GM21786 (cell line): ENCODE results near the gene IGFBP1.
"Not testable (repeated sequence)": the region's sequence is repeated elsewhere in the genome, so short reads cannot be mapped to it uniquely, and the experiment has no call there.

Source experiments
- ATAC-seq: cut with Tn5 transposase; IDR thresholded peaks from one replicate; pipeline ENCODE4 v1.9.1; 2021; ENCODE audit not compliant: unreplicated experiment

Gene IGFBP1

DNA sequence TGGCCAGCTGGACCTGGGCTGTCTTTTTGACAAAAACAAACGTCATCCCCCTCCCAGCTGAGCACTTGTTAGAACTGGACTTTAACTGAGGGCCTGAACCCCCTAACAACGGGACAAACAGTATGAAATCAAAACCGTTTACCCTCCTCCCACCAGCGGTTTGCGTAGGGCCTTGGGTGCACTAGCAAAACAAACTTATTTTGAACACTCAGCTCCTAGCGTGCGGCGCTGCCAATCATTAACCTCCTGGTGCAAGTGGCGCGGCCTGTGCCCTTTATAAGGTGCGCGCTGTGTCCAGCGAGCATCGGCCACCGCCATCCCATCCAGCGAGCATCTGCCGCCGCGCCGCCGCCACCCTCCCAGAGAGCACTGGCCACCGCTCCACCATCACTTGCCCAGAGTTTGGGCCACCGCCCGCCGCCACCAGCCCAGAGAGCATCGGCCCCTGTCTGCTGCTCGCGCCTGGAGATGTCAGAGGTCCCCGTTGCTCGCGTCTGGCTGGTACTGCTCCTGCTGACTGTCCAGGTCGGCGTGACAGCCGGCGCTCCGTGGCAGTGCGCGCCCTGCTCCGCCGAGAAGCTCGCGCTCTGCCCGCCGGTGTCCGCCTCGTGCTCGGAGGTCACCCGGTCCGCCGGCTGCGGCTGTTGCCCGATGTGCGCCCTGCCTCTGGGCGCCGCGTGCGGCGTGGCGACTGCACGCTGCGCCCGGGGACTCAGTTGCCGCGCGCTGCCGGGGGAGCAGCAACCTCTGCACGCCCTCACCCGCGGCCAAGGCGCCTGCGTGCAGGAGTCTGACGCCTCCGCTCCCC is at the start of gene IGFBP1:
TSS of gene IGFBP1 (plus strand) at position 304 of the 808 bp plus-strand sequence. CDS start at position 469, 165 bp downstream.
- ATAC-seq = no peak

DNA sequence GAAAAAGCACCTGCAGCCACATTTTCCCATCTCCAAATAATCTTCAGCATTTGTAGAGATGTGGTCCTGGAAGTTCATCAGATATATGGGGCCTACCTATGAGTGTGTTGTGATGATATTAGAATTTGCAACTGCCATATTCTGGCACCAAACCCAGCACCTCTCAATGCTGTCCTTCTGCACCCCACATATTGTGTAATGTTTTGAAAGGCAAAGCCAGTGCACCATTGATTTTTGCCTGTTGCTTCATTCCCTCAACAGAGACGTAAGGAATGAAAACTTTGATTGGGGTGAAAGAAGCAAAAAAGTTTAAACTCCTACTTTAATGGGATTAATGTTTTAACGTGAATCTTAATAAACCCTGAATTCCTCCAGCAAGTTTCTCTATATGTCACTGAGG is 49.4 kb upstream of the IGFBP1 start:
- ATAC-seq = not testable (repeated sequence)

DNA sequence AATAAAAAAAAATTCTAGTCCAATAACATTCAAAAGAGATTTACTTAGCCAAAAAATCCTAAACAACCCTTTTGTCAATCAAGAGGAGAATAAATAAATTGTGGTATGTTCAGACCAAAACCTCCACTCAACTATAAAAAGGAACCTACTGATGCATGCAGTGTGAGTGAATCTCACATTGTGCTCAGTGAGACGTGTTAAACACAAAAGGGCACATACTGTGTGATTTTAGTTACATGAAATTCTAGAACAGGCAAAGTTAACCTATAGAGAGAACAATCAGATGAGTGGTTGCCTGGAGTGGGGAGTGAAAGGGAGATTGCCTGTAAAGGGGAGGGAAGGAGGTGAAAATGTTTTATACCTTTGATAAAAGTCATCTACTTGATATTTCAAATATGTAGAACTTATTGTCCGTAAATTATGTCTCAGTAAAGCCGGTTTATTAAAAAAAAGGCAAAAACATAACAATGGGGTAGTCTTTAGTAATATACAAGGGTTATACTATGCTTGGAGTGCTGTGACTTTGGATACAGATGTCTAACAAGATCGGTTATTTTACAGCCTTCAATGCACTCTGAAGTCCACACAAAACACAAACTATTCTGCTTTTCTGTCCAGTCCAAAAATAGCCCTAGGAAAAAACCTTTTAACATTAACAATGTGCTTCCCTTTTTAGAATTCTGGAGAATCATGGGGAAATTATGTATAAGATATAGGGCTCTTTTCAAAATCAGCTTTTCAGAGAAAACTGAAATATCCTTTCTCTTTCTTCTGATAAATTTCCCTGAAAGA is 46.2 kb upstream of the IGFBP1 start:
- not testable (repeated sequence) for ATAC-seq

DNA sequence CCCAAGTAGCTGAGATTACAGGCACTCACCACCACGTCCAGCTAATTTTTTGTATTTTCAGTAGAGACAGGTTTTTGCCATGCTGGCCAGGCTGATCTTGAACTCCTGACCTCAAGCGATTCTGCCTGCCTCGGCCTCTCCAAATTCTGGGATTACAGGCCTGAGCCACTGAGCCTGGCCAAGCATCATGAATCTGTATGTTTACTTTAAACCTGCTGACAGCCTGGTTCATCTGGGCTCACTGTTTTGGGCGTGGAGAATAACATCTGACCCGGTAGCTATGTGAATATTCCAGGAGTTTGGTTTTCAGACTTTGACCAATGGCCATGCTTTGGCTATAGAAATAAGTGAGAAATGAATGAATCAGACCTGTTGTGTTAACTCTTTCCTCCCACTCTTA is 41.8 kb upstream of the IGFBP1 start:
- not testable (repeated sequence) for ATAC-seq

DNA sequence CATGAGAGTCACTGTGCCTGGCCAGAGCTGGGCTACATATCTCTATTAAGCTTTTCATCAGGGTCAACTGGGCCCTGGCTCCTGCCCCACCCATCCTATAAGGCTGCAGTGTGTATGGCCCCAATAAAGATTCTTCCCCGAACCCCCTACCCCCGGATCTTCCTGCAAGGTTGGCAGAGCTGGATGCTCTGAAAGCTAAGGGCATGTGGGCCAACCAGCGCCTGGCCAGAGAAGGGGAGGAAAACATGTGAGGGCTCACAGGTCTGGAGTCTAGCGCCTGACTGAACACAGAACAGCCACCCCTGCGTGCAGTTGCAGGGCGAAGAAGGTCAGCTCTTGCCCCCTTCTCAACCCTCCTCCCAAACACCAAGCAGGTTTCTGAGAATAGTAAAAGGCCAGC is 39.6 kb upstream of the IGFBP1 start:
- not testable (repeated sequence) for ATAC-seq

DNA sequence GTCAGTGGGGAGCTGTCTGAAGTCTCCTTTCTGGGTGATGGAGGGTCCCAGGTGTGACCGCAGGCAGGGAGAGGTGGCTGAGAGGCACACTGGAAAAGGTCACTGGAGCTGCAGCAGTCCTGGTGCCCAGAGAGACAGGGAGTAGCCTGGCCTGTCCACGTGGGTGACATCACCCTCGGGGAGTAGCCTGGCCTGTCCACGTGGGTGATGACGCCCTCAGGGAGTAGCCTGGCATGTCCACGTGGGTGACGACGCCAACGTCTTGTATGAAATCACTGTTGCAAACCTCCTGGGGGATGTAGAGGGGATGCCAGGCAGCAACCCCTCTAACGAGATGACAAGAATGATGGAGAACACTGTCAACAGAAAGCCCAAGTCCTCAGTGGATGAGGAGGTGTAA is 35.3 kb upstream of the IGFBP1 start:
- ATAC-seq = not testable (repeated sequence)

DNA sequence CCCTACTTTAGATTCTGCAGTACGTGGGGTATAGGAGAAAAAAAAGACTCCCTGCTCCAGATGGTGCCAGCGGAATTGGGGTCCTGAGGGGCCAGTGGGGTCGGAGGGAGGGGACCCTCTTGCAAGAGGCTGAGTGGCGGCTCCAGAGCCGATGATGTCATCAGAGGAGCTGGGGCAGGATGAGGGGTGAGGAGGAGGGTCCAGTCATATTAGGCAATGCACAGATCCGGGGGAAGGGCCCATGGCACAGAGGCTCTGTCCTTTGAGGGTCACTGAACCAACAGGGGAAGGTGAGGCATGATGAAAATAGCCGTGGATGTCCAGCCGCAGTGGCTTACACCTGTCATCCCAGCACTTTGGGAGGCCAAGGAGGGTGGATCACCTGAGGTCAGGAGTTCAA is 34.8 kb upstream of the IGFBP1 start:
- ATAC-seq = not testable (repeated sequence)

DNA sequence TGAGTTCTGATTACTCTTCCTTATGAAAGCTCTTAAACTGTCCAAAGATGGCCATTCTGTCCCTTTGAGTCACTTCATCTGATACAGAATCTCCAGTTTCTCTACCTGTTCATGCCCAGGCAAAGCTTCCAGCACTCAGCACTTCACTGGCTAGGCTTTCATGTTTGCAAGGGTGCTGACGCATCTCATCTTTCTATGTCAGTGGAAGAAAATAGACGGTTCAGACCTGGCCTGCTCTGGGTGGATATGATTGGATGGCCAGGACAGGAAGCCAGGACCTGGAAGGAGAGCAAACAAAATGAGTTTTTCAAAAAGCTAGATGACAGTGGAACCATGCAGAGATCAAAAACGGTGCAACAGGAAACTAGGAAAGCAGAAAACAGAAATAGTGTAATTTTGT is 32.6 kb upstream of the IGFBP1 start:
- ATAC-seq = not testable (repeated sequence)

DNA sequence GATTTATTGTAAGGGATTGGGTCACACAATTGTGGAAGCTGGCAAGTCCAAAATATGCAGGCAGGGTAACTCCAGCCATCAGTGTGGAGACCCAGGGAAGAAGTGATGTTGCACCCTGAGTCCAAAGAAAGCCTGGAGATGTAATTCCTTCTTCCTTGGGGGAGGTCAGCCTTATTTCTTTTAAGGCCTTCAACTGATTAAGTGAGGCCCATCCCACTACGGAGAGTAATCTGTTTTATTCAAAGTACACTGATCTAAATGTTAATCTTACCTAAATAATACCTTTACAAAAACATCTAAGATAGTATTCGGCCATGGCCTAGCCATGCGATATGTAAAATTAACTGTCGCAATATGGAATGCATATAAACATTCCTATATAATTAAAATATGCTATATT is 31.4 kb upstream of the IGFBP1 start:
- ATAC-seq = not testable (repeated sequence)

DNA sequence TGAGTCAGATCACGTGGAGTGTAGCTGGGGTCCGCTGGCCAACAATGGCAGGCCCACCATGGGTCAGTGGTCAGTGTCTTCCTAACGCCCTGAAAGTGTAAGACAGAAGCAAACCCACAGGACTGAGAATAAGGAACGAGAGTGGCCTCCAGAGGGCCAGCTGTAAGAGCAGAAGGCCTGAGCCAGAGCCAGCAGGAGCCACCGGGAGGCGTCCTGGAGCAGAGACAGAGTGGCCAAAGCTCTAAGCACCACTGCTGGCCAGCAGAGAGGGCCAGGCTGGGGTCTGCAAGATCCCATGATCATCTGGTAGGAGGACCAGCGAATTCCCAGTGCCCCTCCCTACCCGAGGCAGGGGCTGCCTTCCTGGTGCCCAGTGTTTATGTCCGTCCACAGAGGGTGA is 24.6 kb upstream of the IGFBP1 start:
- no peak for ATAC-seq

DNA sequence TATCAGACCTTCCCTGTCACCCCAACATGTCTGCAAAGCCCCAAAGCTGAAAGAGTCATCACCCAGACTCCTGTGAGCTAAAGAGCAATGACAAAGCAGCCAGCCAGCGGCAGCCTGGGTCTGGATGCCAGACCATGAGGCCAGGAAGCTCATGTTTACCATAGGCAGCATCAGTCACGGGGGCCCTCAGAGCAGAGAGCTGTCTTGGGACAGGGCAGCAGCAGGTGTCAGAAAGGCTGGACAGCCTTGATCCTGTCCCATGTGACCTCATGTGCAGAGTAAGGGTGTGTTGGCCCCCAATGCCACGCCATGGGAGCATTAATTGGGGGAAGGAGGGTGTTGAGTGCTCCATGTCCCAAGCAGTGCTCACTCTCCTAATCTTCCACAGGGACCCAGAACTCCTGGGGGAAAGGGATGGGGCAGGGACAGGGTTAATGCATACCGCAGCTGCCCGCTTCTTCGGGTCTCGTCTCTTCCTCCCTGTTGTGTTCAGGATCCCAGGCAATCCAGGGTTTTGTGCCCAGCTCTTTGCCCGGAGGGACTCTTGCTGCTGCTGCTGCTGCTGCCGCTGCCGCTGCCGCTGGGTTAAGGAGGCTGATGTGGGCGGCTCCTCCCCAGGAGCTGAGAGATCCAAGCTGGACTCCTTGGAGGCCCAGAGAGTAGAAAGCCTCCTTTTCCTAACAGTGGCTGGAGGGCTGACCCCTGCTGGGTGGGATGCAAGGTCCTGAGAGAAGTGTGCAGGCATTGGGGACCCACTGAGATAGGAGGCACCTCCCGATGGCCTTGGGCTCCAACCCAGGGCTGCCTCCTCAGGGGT is 22.5 kb upstream of the IGFBP1 start:
- no peak for ATAC-seq

DNA sequence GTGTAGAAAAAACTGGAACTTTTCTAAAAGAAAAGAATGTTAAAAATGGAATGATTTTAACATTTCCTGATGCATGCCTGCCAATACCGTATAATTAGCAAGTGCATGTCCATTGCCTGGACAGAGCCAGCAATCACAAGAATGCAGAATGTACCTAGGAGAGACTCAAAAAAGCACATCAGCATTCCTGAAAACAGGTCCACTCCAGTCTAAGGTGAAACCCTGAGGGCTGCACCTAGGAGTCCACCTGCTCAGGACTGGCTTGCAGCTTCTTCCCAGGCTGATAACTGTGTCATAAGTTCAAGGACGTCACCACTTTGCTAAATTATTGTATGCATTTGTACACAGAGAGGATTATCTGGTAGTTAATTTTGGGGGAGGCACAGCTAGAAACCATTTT is 20.8 kb upstream of the IGFBP1 start:
- no peak for ATAC-seq

DNA sequence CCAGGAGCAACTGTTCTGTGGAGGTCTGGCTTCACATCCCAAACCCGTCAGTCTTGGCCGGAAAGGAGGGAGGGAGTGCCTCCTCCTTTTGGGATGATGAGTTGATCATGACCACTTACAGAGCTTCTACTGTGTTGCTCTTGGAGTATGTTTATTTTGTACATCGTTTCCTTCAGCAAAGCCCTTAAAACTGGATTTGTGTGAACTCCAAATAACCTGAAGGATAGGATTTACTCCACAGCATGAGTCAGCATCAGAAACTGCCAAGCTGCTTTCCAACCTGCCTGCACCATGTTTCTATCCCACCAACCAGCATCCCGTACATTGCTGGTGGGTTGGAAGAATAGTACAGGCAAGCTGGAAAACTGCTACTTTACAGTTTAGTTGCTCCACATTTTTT is 18.9 kb upstream of the IGFBP1 start:
- no peak for ATAC-seq

DNA sequence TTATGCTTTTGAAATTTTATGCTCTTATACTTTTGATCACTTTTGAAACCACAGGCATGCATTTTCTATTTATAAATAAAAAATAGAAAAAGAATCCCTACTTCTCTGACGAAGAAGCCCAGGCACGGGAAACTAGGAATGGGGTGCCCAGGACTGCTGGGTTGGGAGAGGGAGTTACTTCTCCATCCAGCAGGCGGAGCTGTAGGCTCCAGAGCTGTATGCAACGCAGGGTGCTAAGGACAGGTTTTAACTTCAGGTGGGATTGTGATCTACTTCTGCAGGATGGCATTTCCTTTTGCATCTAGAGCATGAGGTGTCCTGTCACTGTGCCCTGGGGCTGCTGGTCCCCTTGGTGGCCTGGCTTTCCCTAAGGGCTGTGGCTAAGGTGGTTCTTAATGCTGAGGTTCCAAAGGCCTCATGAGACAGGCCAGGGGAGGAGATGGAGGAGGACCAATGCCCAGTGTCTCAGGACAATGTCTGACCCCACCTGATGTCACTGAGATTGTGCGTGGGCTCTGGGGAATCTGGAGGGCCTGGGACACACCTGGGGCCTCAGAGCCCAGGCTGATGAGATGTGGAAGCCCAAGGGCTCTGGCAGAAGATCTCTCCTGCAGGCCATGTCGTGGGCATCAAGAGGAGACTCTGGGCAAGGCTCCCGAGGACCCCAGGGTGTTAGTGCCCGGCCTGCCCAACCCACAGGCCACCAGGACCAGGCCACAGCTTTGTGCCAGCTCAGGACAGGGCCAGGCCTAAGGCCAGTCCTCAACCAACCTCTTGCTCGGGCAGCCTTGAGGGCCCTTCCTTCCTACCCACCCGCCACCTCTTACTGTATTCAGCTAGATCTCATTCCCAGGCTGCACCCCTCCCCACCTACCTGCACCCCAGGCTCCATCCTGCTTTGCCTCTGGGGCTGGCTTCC is 15.9 kb upstream of the IGFBP1 start:
- no peak for ATAC-seq

DNA sequence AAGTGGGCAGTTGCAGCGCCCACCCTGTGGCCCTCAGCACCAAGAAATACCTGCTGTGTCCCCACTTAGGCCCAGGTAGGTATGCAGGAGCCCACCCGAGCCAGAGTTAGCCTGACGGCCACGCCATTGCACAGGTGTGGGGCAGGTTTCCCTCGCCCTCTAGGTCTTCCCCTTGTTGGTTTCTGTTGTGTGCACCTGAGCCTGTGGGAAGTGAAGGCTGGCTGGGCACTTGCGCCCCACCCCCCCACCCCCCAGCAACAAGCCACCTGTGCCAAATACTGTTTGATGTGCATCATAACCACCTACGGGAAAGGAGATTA is 15.3 kb upstream of the IGFBP1 start, which contains the start of gene CCDC201:
TSS of gene CCDC201 (minus strand) at position 48 of the 320 bp plus-strand sequence. CDS start 75 bp downstream, outside the sequence.
- no peak for ATAC-seq

DNA sequence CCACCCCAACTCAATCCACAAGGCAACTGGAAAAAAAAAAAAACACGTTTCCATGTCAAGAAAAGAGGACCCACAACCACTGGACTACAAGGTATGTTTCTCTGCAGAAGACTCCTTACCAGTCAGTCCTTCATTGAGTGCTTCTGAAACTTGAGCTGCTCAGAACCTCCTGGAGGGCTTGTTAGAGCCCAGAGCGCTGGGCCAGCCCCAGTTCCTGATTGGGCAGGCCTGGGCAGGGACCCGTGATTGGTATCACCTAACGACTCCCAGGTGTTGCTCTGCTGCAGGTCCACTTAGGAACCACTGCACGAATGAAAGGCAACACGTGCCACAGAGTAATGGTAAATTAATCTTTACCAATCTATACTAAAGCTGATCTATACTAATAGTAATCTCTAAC is 14.9 kb upstream of the IGFBP1 start:
- no peak for ATAC-seq

DNA sequence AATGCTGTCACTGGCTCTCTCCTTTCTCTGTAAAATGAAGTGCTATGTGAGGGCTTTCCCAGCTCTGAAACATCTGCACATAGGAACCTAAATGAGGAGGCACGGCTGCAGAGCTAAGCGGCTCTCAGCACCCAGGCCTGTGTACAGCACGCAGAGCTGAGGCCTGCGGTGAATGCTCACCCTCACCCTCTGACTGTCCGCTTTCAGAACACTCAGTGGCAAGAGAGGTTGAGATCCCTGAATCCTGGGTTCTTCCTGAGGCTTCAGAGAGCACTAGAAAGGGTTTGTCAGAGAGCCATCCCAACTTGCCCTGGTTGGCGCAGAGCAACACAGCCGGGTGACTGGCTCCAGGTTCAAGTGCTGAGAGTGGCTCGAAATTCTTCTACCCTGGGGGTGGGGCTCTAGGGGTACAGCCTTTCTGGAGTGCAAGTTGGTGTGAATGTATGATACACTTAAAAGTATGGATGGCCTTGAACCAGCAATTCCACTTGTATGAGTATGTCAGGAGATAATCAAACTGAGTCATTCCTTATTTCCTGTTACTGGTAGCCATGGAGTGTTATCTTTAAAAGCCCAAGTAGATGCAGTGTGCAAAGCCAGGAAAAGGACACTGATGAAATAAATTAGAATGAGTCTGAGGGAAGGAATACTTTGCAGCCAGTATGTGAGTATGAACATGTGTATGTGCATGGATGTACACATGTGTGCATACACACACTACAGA is 13.7 kb upstream of the IGFBP1 start:
- ATAC-seq = no peak

DNA sequence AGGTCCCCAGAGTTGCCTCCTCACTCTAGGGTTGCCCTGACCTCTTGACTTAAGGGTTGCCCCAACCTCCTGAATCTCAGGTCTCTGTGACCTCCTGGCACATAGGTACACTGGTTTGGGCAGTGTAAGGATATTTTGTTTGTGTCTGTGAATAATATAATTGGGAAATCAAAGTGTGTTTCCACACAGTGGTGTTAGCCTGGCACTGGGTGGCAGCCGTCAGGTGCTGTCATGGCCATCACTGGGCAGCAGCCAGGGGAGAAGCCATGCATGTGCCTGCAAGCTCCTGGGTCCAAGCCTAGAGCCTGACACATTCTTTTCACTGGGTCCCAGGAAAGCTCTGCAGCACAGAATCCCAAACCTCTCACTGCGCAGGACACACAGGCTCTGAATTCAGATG is 11.8 kb upstream of the IGFBP1 start:
- no peak for ATAC-seq

DNA sequence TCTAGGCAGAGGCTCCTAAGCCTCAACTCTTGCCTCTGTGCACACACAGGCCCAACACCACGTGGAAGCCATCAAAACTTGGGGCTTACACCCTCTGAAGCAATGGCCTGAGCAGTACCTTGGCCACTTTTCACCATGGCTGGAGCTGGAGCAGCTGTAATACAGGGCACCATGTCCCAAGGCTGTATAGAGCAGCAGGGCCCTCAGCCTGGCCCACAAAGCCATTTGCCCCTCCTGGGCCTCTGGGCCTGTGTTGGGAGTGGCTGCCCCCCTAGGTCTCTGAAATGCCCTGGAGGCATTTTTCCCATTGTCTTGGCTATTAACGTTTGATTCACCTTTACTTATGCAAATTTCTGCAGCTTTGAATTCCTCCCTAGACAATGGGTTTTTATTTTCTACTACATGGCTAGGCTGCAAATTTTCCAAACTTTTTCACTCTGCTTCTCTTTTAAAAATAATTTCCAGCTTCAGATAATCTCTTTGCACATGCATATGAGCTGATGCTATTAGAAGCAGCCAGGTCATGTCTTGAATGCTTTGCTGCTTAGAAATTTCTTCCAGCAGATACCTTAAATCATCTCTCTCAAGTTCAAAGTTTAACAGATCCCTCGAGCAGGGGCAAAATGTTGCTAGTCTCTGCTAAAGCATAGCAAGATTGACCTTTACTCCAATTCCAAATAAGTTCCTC is 9.7 kb upstream of the IGFBP1 start:
- ATAC-seq = no peak
